Panc1 (cell line): ENCODE results near the gene SLF2. TPM values are rescaled to one million over a fixed set of nuclear protein-coding genes. Genes with fewer than 3 reads are reported as not detected.
A peak's percentile ranks its signal among the peaks of the same experiment; 100 is the strongest.

ENCODE experiments used
- ATAC-seq: fragments of 200-7000 bp; cut with Tn5 transposase; 2 replicates; pipeline ENCODE4 v1.9.1; 2020; ENCODE audit warnings: mild to moderate bottlenecking, moderate library complexity
- BruUV-seq: library from RNA; stranded (reverse); fragments of 400-500 nt; replicated peaks from 2 replicates; lab custom pipeline; 2021; lab: Mats Ljungman, UMichigan
- CTCF ChIA-PET: fragments of 300-600 bp; sonication (Branson Sonifier 250); formaldehyde crosslinking; loops from one replicate; lab custom pipeline; 2022; ENCODE audit warnings: antibody characterized with exemption; lab: Charles Lee
- POLR2A ChIA-PET: fragments of 300-600 bp; sonication (Branson Sonifier 250); formaldehyde crosslinking; loops from one replicate; lab custom pipeline; 2022; ENCODE audit warnings: antibody characterized with exemption; lab: Charles Lee
- DNase-seq: peaks from one replicate; pipeline ENCODE4 v3.0.0-alpha.2; 2010; ENCODE audit warnings: low read depth, low spot score
- H3K27ac ChIP-seq: 2 replicates; pipeline ENCODE4 v1.5.1; 2011; ENCODE audit warnings: mild to moderate bottlenecking, low read length, inconsistent platforms
- H3K27me3 ChIP-seq: fragments of 200-500 bp; sonication (Bioruptor generic); 2 replicates; pipeline ENCODE4 v1.6.0; 2014; ENCODE audit warnings: low read length, inconsistent platforms; ENCODE audit not compliant: control insufficient read depth, insufficient read depth
- H3K36me3 ChIP-seq: fragments of 200-500 bp; sonication (Bioruptor generic); 2 replicates; pipeline ENCODE4 v1.5.1; 2014; ENCODE audit warnings: inconsistent platforms, mild to moderate bottlenecking, low read length, moderate library complexity; ENCODE audit not compliant: control insufficient read depth, insufficient read depth
- H3K4me1 ChIP-seq: 2 replicates; pipeline ENCODE4 v1.5.1; 2011; ENCODE audit warnings: inconsistent platforms, mild to moderate bottlenecking, low read length, moderate library complexity; ENCODE audit not compliant: control insufficient read depth, insufficient read depth
- H3K4me3 ChIP-seq, 2 experiments: 2 replicates each; pipeline ENCODE4 v1.5.1; 2011 to 2012; ENCODE audit warnings: low read depth in 2 of 2, low read length in 2 of 2, mild to moderate bottlenecking in 2 of 2, inconsistent platforms in 1 of 2, moderate library complexity in 1 of 2
- H3K9me3 ChIP-seq: fragments of 200-500 bp; sonication (Bioruptor generic); 2 replicates; pipeline ENCODE4 v1.5.1; 2014; ENCODE audit warnings: low read depth, mild to moderate bottlenecking, inconsistent platforms, low read length, moderate library complexity; ENCODE audit not compliant: control insufficient read depth, insufficient read depth
- CTCF ChIP-seq: fragments of 450-650 bp; IDR thresholded peaks from 2 replicates; pipeline ENCODE4 v1.5.1; 2017; ENCODE audit warnings: mild to moderate bottlenecking
- POLR2AphosphoS5 ChIP-seq: IDR thresholded peaks from 2 replicates; pipeline ENCODE4 v1.6.1; 2012; ENCODE audit warnings: mild to moderate bottlenecking, low read depth, low read length, moderate library complexity
- REST ChIP-seq, 2 experiments: IDR thresholded peaks; 2 replicates each; pipeline ENCODE4 v1.6.1; 2011 to 2012; ENCODE audit warnings: low read depth in 2 of 2, control low read depth in 1 of 2, low read length in 1 of 2, mild to moderate bottlenecking in 1 of 2, moderate library complexity in 1 of 2; ENCODE audit not compliant: insufficient read depth in 1 of 2
- SIN3A ChIP-seq: IDR thresholded peaks from 2 replicates; pipeline ENCODE4 v1.6.1; 2012; ENCODE audit warnings: low read depth, mild to moderate bottlenecking, low read length, moderate library complexity, borderline replicate concordance; ENCODE audit not compliant: insufficient read depth
- TCF7L2 ChIP-seq: IDR thresholded peaks from 2 replicates; pipeline ENCODE4 v1.6.1; 2011; ENCODE audit warnings: mild to moderate bottlenecking, low read depth, low read length, inconsistent platforms
- in situ Hi-C: cut with HindIII; loops from 2 replicates; pipeline ENCODE4 v1.10.0; 2016; ENCODE audit warnings: low sequenced_read_pairs, low pct_unique_long_range_greater_than_20kb
- intact Hi-C: fragments of 100-400 bp; cut with micrococcal nuclease; formaldehyde crosslinking; loops from one replicate; pipeline ENCODE4 v1.10.0; 2022; ENCODE audit not compliant: unreplicated experiment
- total RNA-seq: library from RNA; stranded (reverse); gene quantifications from one replicate; pipeline ENCODE4 v1.2.1, GENCODE V29; 2021; ENCODE audit not compliant: unreplicated experiment

Gene SLF2
- total RNA-seq, 1 experiment from 2014 or later = 38.8 TPM

DNA sequence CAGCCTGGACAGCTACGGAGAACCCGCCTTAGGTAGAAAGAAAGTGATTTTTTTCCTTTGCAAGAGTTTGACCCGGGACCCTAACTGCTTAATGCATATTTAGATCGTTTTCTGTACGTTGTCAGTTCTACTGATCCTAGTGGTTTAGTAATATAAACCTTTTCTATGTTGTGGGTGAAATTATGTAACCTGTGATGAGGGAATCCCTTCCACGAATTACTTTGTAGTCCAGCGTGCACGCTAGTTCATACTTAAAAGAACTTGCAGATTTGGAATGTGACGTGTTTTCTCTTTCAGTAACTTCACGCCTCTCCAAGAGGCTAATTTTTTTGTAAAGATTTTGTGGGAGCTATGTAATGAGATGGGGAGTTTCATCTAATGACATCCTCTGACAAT, 705 bp downstream of the SLF2 start:
- no peak for DNase-seq
- BruUV-seq = no TSS peak
- no peaks in the 10 kb centered on the region for H3K9me3 ChIP-seq
- H3K27me3 ChIP-seq = no peaks in the 10 kb centered on the region
- peak overlapping the region; percentile 93 for H3K27ac ChIP-seq
- no peak for TF ChIP-seq POLR2AphosphoS5
- TF ChIP-seq CTCF = no peak
- no peak for TF ChIP-seq TCF7L2
- no peak for TF ChIP-seq REST (IDR thresholded peaks at IDR 0.05; ENCODE audit: insufficient read depth in 1 of 2, low read depth in 2 of 2, low read length in 1 of 2)
- no peak for TF ChIP-seq SIN3A
- H3K36me3 ChIP-seq = peaks cover 36% of the 10 kb centered on the region
- peaks cover 16% of the 10 kb centered on the region for H3K4me1 ChIP-seq
- ChIA-PET POLR2A (no interaction called here), CTCF (interaction anchor here (0.6 to 1.7 kb wide), 2 partner anchors 35 to 190 kb away, joined by 5 to 8 read pairs; no protein-coding TSS in a partner anchor)
- peak overlapping the region; percentile 82 to 85 for H3K4me3 ChIP-seq
- no peak for ATAC-seq
- intact Hi-C loops = no loop called here
- in situ Hi-C loops = no loop called here

- DNase-seq (no peak), ATAC-seq (no peak)
- ChIA-PET POLR2A (no interaction called here), CTCF (no interaction called here)
- BruUV-seq = no TSS peak
- Histone ChIP-seq H3K27ac (no peak overlapping the region), H3K4me1 (peaks cover 13% of the 10 kb centered on the region), H3K27me3 (no peaks in the 10 kb centered on the region), H3K4me3 (no peak overlapping the region), H3K9me3 (no peaks in the 10 kb centered on the region), H3K36me3 (peaks cover 56% of the 10 kb centered on the region)
- intact Hi-C loops (no loop called here), in situ Hi-C loops (no loop called here)
- TF ChIP-seq REST (IDR thresholded peaks at IDR 0.05; ENCODE audit: insufficient read depth in 1 of 2, low read depth in 2 of 2, low read length in 1 of 2) = no peak
- no peak for TF ChIP-seq POLR2AphosphoS5
- no peak for TF ChIP-seq SIN3A
- TF ChIP-seq TCF7L2 = no peak
- TF ChIP-seq CTCF = no peak
Observed at GRCh38 chr10:100917071-100917470, 4.3 kb downstream of the SLF2 start.
